ENCODE results near the gene MPP3.
"Not testable (repeated sequence)": the region's sequence is repeated elsewhere in the genome, so short reads cannot be mapped to it uniquely, and the experiment has no call there.

The MPP3 gene

GRCh38 chr17:43808076-43808475 lies 24.9 kb downstream of the MPP3 start:
- CTCF ChIA-PET: interaction anchor here (0.6 to 1.8 kb wide), 3 partner anchors 11 to 47 kb away, joined by 3 to 6 read pairs (median 3); partner anchors contain the start of gene CD300LG
- no peak for TF ChIP-seq CTCF (IDR thresholded peaks at IDR 0.05; ENCODE audit: insufficient read depth, low read length, missing control alignments)
- POLR2A ChIA-PET: no interaction called here
- no peak for DNase-seq (ENCODE audit: low read depth, low spot score)
- no peak overlapping the region for H3K4me3 ChIP-seq (ENCODE audit: low read depth, low read length)

GRCh38 chr17:43805117-43805516 lies 27.8 kb downstream of the MPP3 start:
- ChIA-PET CTCF (interaction anchor here (1.0 to 1.3 kb wide), 2 partner anchors 41 to 105 kb away, joined by 3 to 4 read pairs; partner anchors contain the start of gene CD300LG), POLR2A (no interaction called here)

GRCh38 chr17:43803758-43804157 lies 29.2 kb downstream of the MPP3 start:
- no peak for TF ChIP-seq CTCF (IDR thresholded peaks at IDR 0.05; ENCODE audit: insufficient read depth, low read length, missing control alignments)
- ChIA-PET CTCF (interaction anchor here (0.8 to 1.4 kb wide), 4 partner anchors 10 to 43 kb away, joined by 3 read pairs; partner anchors contain the start of gene CD300LG), POLR2A (no interaction called here)
- H3K4me3 ChIP-seq (ENCODE audit: low read depth, low read length): no peak overlapping the region
- no peak for DNase-seq (ENCODE audit: low read depth, low spot score)

More at GRCh38 chr17:43805117-43805516, 27.8 kb downstream of the MPP3 start:
- H3K4me3 ChIP-seq (ENCODE audit: low read depth, low read length): no peak overlapping the region
- DNase-seq (ENCODE audit: low read depth, low spot score): no peak
- no peak for TF ChIP-seq CTCF (IDR thresholded peaks at IDR 0.05; ENCODE audit: insufficient read depth, low read length, missing control alignments)

- CTCF ChIA-PET: interaction anchor here (1.6 kb wide), 1 partner anchor 108 kb away, joined by 4 read pairs; no protein-coding TSS in a partner anchor
- POLR2A ChIA-PET: no interaction called here
- TF ChIP-seq CTCF (IDR thresholded peaks at IDR 0.05; ENCODE audit: insufficient read depth, low read length, missing control alignments): no peak
- H3K4me3 ChIP-seq (ENCODE audit: low read depth, low read length): no peak overlapping the region
- no peak for DNase-seq (ENCODE audit: low read depth, low spot score)
Measured at GRCh38 chr17:43801844-43802243, 31.1 kb downstream of the MPP3 start.

GRCh38 chr17:43800736-43801135 lies 32.2 kb downstream of the MPP3 start:
- ChIA-PET CTCF (interaction anchor here (1.6 kb wide), 1 partner anchor 106 kb away, joined by 4 read pairs; no protein-coding TSS in a partner anchor), POLR2A (no interaction called here)
- TF ChIP-seq CTCF (IDR thresholded peaks at IDR 0.05; ENCODE audit: insufficient read depth, low read length, missing control alignments): no peak
- DNase-seq (ENCODE audit: low read depth, low spot score): no peak
- H3K4me3 ChIP-seq (ENCODE audit: low read depth, low read length): no peak overlapping the region

- H3K4me3 ChIP-seq (ENCODE audit: low read depth, low read length): no peak overlapping the region
- ChIA-PET CTCF (interaction anchor here (1.3 to 1.4 kb wide), 2 partner anchors 9 to 14 kb away, joined by 4 to 5 read pairs; no protein-coding TSS in a partner anchor), POLR2A (no interaction called here)
- no peak for DNase-seq (ENCODE audit: low read depth, low spot score)
- no peak for TF ChIP-seq CTCF (IDR thresholded peaks at IDR 0.05; ENCODE audit: insufficient read depth, low read length, missing control alignments)
Measured at GRCh38 chr17:43799047-43799446, 33.9 kb downstream of the MPP3 start.

GRCh38 chr17:43798024-43798423 lies 34.9 kb downstream of the MPP3 start:
- CTCF ChIA-PET; POLR2A ChIA-PET; DNase-seq (ENCODE audit: low read depth, low spot score); H3K4me3 ChIP-seq (ENCODE audit: low read depth, low read length): not testable (repeated sequence)

- DNase-seq (ENCODE audit: low read depth, low spot score); H3K4me3 ChIP-seq (ENCODE audit: low read depth, low read length); POLR2A ChIA-PET: not testable (repeated sequence)
- CTCF ChIA-PET: interaction anchor here (1.0 kb wide), 1 partner anchor 85 kb away, joined by 3 read pairs; no protein-coding TSS in a partner anchor
Measured at GRCh38 chr17:43792668-43793067, 40.3 kb downstream of the MPP3 start.

All from AG04449 (cell line).